Activated T-cell treated with anti-CD3 and anti-CD28 coated beads, Interleukin-2, amount 50 U/mL, for 72 hours (primary cell): ENCODE results near the gene INHBE. TPM values are rescaled to one million over a fixed set of nuclear protein-coding genes. Genes with fewer than 3 reads are reported as not detected.
"Not testable (repeated sequence)": the region's sequence is repeated elsewhere in the genome, so short reads cannot be mapped to it uniquely, and the experiment has no call there.

Experiments
- ATAC-seq, 2 donors: fragments of 150-1000 bp; cut with Tn5 transposase; replicated peaks in 1 of 2; 2 replicates each; pipeline ENCODE4 v1.10.0; 2021; ENCODE audit warnings: moderate library complexity in 2 of 2, mild to moderate bottlenecking in 1 of 2
- DNase-seq, 2 donors: peaks; one replicate each; pipeline ENCODE4 v3.0.0; 2021 to 2022; ENCODE audit warnings: mixed read lengths in 1 of 2
- H3K27ac Mint-ChIP-seq: one replicate; pipeline ENCODE4 v1.8.0; 2022; ENCODE audit warnings: mild to moderate bottlenecking, moderate library complexity, mixed read lengths
- H3K27me3 Mint-ChIP-seq: one replicate; pipeline ENCODE4 v1.8.0; 2022; ENCODE audit warnings: low read depth, mixed read lengths
- H3K36me3 Mint-ChIP-seq, 2 donors: one replicate each; pipeline ENCODE4 v1.8.0; 2022; ENCODE audit warnings: mixed read lengths in 2 of 2, mild to moderate bottlenecking in 1 of 2; ENCODE audit not compliant: insufficient read depth in 2 of 2
- H3K4me1 Mint-ChIP-seq: one replicate; pipeline ENCODE4 v1.8.0; 2022; ENCODE audit warnings: low read depth, mixed read lengths
- H3K4me3 Mint-ChIP-seq, 2 donors: one replicate each; pipeline ENCODE4 v1.8.0; 2022; ENCODE audit warnings: mild to moderate bottlenecking in 2 of 2, mixed read lengths in 2 of 2, moderate library complexity in 2 of 2
- H3K9me3 Mint-ChIP-seq, 2 donors: one replicate each; pipeline ENCODE4 v1.8.0; 2022; ENCODE audit warnings: mixed read lengths in 2 of 2
- total RNA-seq, 2 donors: library from RNA; stranded (reverse); gene quantifications; one replicate each; pipeline ENCODE4 v1.2.3, GENCODE V29; 2022

Gene INHBE, protein sequence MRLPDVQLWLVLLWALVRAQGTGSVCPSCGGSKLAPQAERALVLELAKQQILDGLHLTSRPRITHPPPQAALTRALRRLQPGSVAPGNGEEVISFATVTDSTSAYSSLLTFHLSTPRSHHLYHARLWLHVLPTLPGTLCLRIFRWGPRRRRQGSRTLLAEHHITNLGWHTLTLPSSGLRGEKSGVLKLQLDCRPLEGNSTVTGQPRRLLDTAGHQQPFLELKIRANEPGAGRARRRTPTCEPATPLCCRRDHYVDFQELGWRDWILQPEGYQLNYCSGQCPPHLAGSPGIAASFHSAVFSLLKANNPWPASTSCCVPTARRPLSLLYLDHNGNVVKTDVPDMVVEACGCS
- 1 to 10 TPM; 3.8 to 4.8 TPM for total RNA-seq

- ATAC-seq = peak; percentile 16 to 24
- peak; percentile 54 to 62 for DNase-seq
- Mint-ChIP-seq H3K4me1 (peaks cover 74% of the 10 kb centered on the region), H3K36me3 (peaks cover 0 to 1% of the 10 kb centered on the region in 2 donors), H3K27ac (no peak within 1 kb of the TSS), H3K4me3 (peak within 1 kb of the TSS; percentile 89 to 91), H3K9me3 (no peaks in the 10 kb centered on the region), H3K27me3 (no peaks in the 10 kb centered on the region)
Observed at GRCh38 chr12:57454566-57455373, at the start of gene INHBE. INHBE (plus strand) TSS chr12:57455307; CDS start chr12:57455537, 230 bp downstream.

DNA sequence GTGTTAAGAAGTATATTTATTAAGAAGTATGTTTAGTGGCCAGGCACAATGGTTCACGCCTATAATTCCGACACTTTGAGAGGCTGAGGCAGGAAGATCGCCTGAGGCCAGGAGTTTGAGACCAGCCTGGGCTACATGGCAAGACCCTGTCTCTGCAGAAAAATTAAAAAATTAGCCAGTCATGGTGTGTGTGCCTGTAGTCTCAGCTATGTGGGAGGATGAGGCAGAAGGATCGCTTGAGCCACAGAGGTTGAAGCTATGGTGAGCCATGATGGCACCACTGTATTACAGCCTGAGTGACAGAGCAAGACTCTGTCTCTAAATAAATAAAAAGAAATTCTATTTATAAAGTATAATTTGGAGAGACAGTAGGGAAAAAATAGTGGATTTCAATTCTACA is 44.6 kb upstream of the INHBE start:
- ATAC-seq (no peak), DNase-seq (no peak)
- Mint-ChIP-seq H3K9me3 (no peaks in the 10 kb centered on the region), H3K27ac (no peak overlapping the region), H3K36me3 (no peaks in the 10 kb centered on the region), H3K27me3 (no peaks in the 10 kb centered on the region), H3K4me1 (peaks cover 16% of the 10 kb centered on the region), H3K4me3 (no peak overlapping the region)

- not testable (repeated sequence) for H3K4me3 Mint-ChIP-seq, H3K36me3 Mint-ChIP-seq, H3K27ac Mint-ChIP-seq, H3K27me3 Mint-ChIP-seq, H3K9me3 Mint-ChIP-seq, DNase-seq, ATAC-seq
- H3K4me1 Mint-ChIP-seq = peaks cover 17% of the 10 kb centered on the region
Observed at GRCh38 chr12:57414160-57414559, 40.9 kb upstream of the INHBE start.

DNA sequence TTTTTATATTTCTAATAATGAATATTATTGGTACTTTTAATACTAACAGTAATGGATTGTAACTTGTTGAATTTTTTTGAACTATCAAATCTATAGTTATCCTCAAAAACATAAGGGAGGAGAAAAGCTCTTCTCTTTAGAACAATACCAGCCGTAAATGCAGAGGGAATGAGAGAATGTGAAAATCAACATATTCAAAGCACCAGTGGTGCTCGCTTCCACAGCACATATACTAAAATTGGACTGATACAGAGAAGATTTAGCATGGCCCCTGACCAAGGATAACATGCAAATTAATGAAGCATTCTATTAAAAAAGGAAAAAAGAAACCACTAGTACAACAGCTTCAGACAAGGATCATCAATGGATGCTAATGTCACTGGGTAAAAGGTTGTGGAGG is 40.0 kb upstream of the INHBE start:
- no peak for DNase-seq
- Mint-ChIP-seq H3K4me1 (peaks cover 17% of the 10 kb centered on the region), H3K27ac (peak overlapping the region; percentile 83), H3K36me3 (peaks cover 0 to 4% of the 10 kb centered on the region in 2 donors), H3K27me3 (no peaks in the 10 kb centered on the region), H3K9me3 (no peaks in the 10 kb centered on the region), H3K4me3 (no peak overlapping the region)
- ATAC-seq = no peak

DNA sequence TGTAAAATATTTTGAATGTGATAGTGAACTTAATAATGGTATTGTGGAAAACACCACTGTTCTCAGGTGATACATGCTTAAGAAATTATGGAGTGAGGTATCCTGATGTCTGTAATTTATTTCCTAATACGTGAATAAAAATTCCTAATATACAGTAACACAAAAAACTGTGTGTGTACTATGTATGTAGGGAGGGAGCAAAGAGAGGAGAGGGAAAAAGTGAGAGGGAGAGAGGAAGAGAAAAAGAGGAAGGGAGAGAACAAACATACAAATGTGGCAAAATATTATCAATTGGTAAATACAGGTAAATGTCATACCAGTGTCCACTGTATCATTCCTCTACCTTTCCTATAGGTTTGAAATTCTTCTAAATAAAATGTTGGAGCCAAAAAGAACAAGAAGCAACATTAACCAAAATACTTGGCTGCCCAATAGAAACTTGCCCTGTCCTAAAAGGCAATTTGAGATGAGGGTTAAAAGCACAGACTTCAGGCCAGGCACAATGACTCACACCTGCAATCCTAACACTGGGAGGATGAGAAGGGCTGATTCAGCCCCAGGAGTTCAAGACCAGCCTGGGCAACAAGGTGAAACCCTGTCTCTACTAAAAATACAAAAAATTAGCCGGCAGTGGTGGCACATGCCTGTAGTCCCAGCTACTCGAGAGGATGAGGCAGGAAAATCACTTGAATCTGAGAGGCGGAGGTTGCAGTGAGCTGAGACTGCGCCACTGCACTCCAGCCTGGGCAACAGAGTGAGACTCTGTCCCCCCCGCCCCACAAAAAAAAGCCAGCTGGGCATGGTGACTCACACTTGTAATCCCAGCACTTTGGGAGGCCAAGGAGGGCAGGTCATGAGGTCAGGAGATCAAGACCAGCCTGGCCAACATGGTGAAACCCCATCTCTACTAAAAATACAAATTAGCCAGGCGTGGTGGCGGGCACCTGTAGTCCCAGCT is 38.8 kb upstream of the INHBE start:
- no peak for ATAC-seq
- H3K4me1 Mint-ChIP-seq = peaks cover 13% of the 10 kb centered on the region

DNA sequence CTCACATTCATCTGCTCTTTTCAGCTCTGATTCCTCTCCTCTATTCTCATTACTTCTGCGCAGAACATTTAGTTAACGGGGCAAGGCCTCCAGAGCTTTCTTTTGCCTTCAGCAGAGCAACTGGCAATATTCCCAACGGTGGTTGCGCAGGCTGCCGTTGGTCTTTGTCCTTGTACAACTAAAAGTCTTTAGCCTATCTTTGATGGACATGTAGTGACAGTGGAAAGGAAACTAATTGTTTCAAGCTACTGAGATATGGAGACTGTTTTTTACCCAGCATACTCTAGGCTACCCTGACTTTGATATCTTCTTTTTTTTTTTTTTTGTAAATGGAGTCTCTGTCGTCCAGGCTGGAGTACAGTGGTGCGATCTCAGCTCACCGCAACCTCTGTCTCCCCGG is 36.9 kb upstream of the INHBE start:
- Mint-ChIP-seq H3K27ac (no peak overlapping the region), H3K4me3 (no peak overlapping the region), H3K36me3 (peaks cover 4 to 10% of the 10 kb centered on the region in 2 donors), H3K27me3 (no peaks in the 10 kb centered on the region), H3K9me3 (no peaks in the 10 kb centered on the region), H3K4me1 (peaks cover 12% of the 10 kb centered on the region)
- DNase-seq = no peak
- ATAC-seq = no peak

More for the DNA sequence above, 38.8 kb upstream of the INHBE start:
- H3K36me3 Mint-ChIP-seq = peaks cover 0 to 4% of the 10 kb centered on the region in 2 donors
- no peak overlapping the region for H3K27ac Mint-ChIP-seq
- DNase-seq = no peak
- H3K27me3 Mint-ChIP-seq = no peaks in the 10 kb centered on the region
- no peaks in the 10 kb centered on the region for H3K9me3 Mint-ChIP-seq
- no peak overlapping the region for H3K4me3 Mint-ChIP-seq

DNA sequence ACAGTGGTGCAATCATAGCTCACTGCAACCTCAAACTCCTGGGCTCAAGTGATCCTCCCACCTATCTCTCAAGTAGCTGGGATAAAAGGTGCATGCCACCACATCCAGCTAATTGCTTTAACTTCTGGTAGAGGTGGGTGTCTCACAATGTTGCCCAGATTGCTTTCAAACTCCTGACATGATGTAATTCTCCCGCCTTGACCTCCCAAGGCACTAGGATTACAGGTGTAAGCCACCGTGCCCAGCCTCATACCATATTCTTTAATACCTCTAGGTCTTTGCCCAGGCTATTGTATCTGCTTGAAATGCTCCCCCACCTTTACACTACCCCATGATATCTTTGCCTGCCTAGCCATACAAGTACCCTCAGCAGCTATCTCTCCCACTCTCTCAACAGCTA is 35.6 kb upstream of the INHBE start:
- no peaks in the 10 kb centered on the region for H3K27me3 Mint-ChIP-seq
- no peaks in the 10 kb centered on the region for H3K9me3 Mint-ChIP-seq
- peaks cover 12% of the 10 kb centered on the region for H3K4me1 Mint-ChIP-seq
- no peak overlapping the region for H3K27ac Mint-ChIP-seq
- peaks cover 4 to 11% of the 10 kb centered on the region in 2 donors for H3K36me3 Mint-ChIP-seq
- ATAC-seq (no peak), DNase-seq (no peak)
- H3K4me3 Mint-ChIP-seq = no peak overlapping the region

- DNase-seq (no peak), ATAC-seq (no peak)
- peaks cover 12% of the 10 kb centered on the region for H3K4me1 Mint-ChIP-seq
- H3K27ac Mint-ChIP-seq = no peak overlapping the region
- H3K4me3 Mint-ChIP-seq = no peak overlapping the region
- H3K9me3 Mint-ChIP-seq = no peaks in the 10 kb centered on the region
- H3K27me3 Mint-ChIP-seq = no peaks in the 10 kb centered on the region
- peaks cover 4 to 12% of the 10 kb centered on the region in 2 donors for H3K36me3 Mint-ChIP-seq
Observed at GRCh38 chr12:57420482-57420881, 34.6 kb upstream of the INHBE start.

- not testable (repeated sequence) for H3K4me3 Mint-ChIP-seq, H3K27ac Mint-ChIP-seq, ATAC-seq, DNase-seq, H3K27me3 Mint-ChIP-seq, H3K9me3 Mint-ChIP-seq, H3K36me3 Mint-ChIP-seq
- peaks cover 37% of the 10 kb centered on the region for H3K4me1 Mint-ChIP-seq
Observed at GRCh38 chr12:57426948-57427347, 28.2 kb upstream of the INHBE start.

- DNase-seq (no peak), ATAC-seq (no peak)
- Mint-ChIP-seq H3K36me3 (peaks cover 0 to 4% of the 10 kb centered on the region in 2 donors), H3K4me3 (peak overlapping the region; percentile 85 to 89), H3K27me3 (no peaks in the 10 kb centered on the region), H3K4me1 (peaks cover 36% of the 10 kb centered on the region), H3K9me3 (no peaks in the 10 kb centered on the region), H3K27ac (peak overlapping the region; percentile 98)
Observed at GRCh38 chr12:57428965-57429364, 26.1 kb upstream of the INHBE start.

GRCh38 chr12:57429473-57430111 is 25.5 kb upstream of the INHBE start:
- no peak for DNase-seq
- no peak for ATAC-seq
- H3K9me3 Mint-ChIP-seq = no peaks in the 10 kb centered on the region
- peaks cover 36% of the 10 kb centered on the region for H3K4me1 Mint-ChIP-seq
- H3K27ac Mint-ChIP-seq = peak overlapping the region; percentile 98
- H3K27me3 Mint-ChIP-seq = no peaks in the 10 kb centered on the region
- H3K4me3 Mint-ChIP-seq = peak overlapping the region; percentile 88 to 89
- peaks cover 0 to 2% of the 10 kb centered on the region in 2 donors for H3K36me3 Mint-ChIP-seq
